Activated naive CD8-positive, alpha-beta T cell treated with anti-CD3 and anti-CD28 coated beads, Interleukin-2, amount 10 ng/mL, durations not matched to agents 7 days and 5 days (primary cell): Measurements from ENCODE around the gene TUBA3D. TPM values are rescaled to one million over a fixed set of nuclear protein-coding genes. Genes with fewer than 3 reads are reported as not detected.
"Not testable (repeated sequence)": the region's sequence is repeated elsewhere in the genome, so short reads cannot be mapped to it uniquely, and the experiment has no call there.

ENCODE experiments used
- ATAC-seq: fragments of 150-1000 bp; cut with Tn5 transposase; one replicate; pipeline ENCODE4 v1.10.0; 2021; ENCODE audit warnings: low read depth, moderate library complexity
- POLR2A ChIA-PET: fragments of 350-600 bp; sonication (Branson Sonifier 250); formaldehyde crosslinking; loops from one replicate; lab custom pipeline; 2021; ENCODE audit warnings: antibody characterized with exemption; lab: Charles Lee
- DNase-seq: peaks from one replicate; pipeline ENCODE4 v3.0.0; 2021
- H3K27ac Mint-ChIP-seq: one replicate; pipeline ENCODE4 v1.8.0; 2022; ENCODE audit warnings: mild to moderate bottlenecking, mixed read lengths
- H3K27me3 Mint-ChIP-seq: one replicate; pipeline ENCODE4 v1.8.0; 2022; ENCODE audit warnings: mild to moderate bottlenecking, moderate library complexity, mixed read lengths
- H3K36me3 Mint-ChIP-seq: one replicate; pipeline ENCODE4 v1.8.0; 2021; ENCODE audit warnings: mild to moderate bottlenecking, mixed read lengths
- H3K4me1 Mint-ChIP-seq: one replicate; pipeline ENCODE4 v1.8.0; 2021; ENCODE audit warnings: mixed read lengths
- H3K4me3 Mint-ChIP-seq: one replicate; pipeline ENCODE4 v1.8.0; 2022; ENCODE audit warnings: mild to moderate bottlenecking, moderate library complexity, mixed read lengths
- H3K9me3 Mint-ChIP-seq: one replicate; pipeline ENCODE4 v1.8.0; 2021; ENCODE audit warnings: mixed read lengths
- total RNA-seq, 2 experiments: library from RNA; stranded (reverse); gene quantifications; one replicate each; pipeline ENCODE4 v1.2.3, GENCODE V29; 2021

The TUBA3D gene
- total RNA-seq, 2 experiments from 2014 or later = not detected

GRCh38 chr2:131511969-131512870 lies 36.3 kb downstream of the TUBA3D start:
- H3K9me3 Mint-ChIP-seq, H3K36me3 Mint-ChIP-seq, H3K27me3 Mint-ChIP-seq, ATAC-seq, DNase-seq, POLR2A ChIA-PET, H3K4me3 Mint-ChIP-seq: not testable (repeated sequence)
- H3K27ac Mint-ChIP-seq = peak overlapping the region; percentile 45
- H3K4me1 Mint-ChIP-seq = peaks cover 12% of the 10 kb centered on the region

DNA sequence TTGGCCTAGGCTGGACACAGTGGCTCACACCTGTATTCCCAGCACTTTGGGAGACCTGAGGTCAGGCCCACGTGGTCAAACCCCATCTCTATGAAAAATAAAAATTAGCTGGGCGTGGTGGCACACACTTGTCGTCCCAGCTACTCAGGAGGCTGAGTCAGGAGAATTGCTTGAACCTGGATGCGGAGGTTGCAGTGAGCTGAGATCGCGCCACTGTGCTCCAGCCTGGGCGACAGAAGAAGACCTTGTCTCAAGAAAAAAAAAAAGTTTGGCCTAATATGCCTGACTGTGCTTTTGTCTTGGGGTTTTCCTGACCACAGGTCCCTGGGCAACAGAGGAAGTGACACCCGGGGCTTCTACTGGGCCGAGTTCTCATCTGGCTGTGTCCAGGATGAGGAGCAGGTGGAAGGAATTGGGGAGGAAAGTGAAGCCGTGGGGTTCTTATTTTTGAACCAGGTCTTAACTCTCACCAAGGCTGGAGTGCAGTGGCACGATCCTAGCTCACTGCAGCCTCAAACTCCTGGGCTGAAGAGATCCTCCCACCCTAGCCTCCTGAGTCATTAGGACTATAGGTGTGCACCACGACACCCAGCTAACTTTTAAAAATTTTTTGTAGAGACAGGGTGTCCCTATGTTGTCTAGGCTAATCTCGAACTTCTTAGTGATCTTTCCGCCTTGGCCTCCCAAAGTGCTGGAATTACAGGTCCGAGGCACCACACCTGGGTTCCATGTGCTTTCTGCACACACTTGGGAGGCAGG lies 38.7 kb downstream of the TUBA3D start:
- H3K4me3 Mint-ChIP-seq, H3K36me3 Mint-ChIP-seq, H3K9me3 Mint-ChIP-seq, H3K27me3 Mint-ChIP-seq, DNase-seq, ATAC-seq, POLR2A ChIA-PET: not testable (repeated sequence)
- H3K4me1 Mint-ChIP-seq = peaks cover 12% of the 10 kb centered on the region
- H3K27ac Mint-ChIP-seq = peak overlapping the region; percentile 65

GRCh38 chr2:131515235-131515634 lies 39.3 kb downstream of the TUBA3D start:
- H3K27me3 Mint-ChIP-seq, H3K27ac Mint-ChIP-seq, DNase-seq, H3K9me3 Mint-ChIP-seq, ATAC-seq, H3K4me3 Mint-ChIP-seq, H3K36me3 Mint-ChIP-seq, POLR2A ChIA-PET: not testable (repeated sequence)
- peaks cover 12% of the 10 kb centered on the region for H3K4me1 Mint-ChIP-seq

GRCh38 chr2:131516011-131516410 lies 40.1 kb downstream of the TUBA3D start:
- H3K27ac Mint-ChIP-seq = no peak overlapping the region
- no peak overlapping the region for H3K4me3 Mint-ChIP-seq
- no peak for ATAC-seq
- H3K4me1 Mint-ChIP-seq = peaks cover 12% of the 10 kb centered on the region
- DNase-seq = no peak
- no peaks in the 10 kb centered on the region for H3K9me3 Mint-ChIP-seq
- POLR2A ChIA-PET = no interaction called here
- no peaks in the 10 kb centered on the region for H3K27me3 Mint-ChIP-seq
- peaks cover 9% of the 10 kb centered on the region for H3K36me3 Mint-ChIP-seq

DNA sequence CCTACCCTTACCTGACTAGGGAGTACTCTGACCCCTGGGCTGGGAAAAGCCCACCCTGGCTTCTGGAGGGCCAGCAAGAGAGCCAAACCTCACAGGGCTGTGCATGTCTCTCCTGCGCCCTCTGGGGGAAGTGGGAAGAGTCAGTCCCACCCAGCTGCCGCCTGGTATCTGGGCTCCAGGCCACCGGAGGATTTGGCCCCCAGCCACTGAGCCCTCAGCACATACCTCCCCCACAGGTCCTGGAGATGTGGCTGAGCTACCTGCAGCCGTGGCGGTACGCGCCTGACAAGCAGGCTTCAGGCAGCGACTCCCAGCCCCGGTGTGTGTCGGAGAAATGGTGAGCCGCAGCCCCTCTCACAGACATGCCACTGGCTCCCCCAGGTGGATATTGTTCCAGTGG lies 40.7 kb downstream of the TUBA3D start:
- POLR2A ChIA-PET, DNase-seq, H3K36me3 Mint-ChIP-seq, ATAC-seq, H3K4me3 Mint-ChIP-seq, H3K9me3 Mint-ChIP-seq, H3K27ac Mint-ChIP-seq, H3K27me3 Mint-ChIP-seq: not testable (repeated sequence)
- H3K4me1 Mint-ChIP-seq = peaks cover 12% of the 10 kb centered on the region

- ATAC-seq (no peak), DNase-seq (no peak)
- H3K27ac Mint-ChIP-seq = no peak overlapping the region
- no peak overlapping the region for H3K4me3 Mint-ChIP-seq
- POLR2A ChIA-PET = no interaction called here
- no peaks in the 10 kb centered on the region for H3K9me3 Mint-ChIP-seq
- H3K27me3 Mint-ChIP-seq = no peaks in the 10 kb centered on the region
- H3K4me1 Mint-ChIP-seq = peaks cover 12% of the 10 kb centered on the region
- H3K36me3 Mint-ChIP-seq = peaks cover 11% of the 10 kb centered on the region
Measured at GRCh38 chr2:131517106-131517831, 41.4 kb downstream of the TUBA3D start.

DNA sequence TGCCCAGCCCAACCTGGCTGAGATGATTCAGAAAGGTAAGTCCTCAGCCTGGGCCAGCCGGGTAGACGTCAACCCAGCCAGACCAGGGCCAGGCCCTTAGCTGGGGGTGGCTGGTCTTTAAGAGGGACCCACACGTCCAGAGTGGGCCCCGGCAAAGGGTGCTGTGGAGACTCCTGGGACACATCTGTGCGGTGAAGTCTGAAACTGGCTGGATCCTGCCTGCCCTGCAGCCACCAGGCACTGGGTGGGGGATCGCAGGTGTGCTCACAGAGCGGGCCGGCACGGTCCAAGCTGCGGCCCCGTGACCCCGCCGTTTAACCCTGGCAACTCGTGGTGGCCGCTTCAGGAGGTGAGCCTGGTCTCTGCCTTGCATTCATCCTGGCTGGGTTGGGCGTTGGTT lies 41.9 kb downstream of the TUBA3D start:
- POLR2A ChIA-PET = not testable (repeated sequence)

DNA sequence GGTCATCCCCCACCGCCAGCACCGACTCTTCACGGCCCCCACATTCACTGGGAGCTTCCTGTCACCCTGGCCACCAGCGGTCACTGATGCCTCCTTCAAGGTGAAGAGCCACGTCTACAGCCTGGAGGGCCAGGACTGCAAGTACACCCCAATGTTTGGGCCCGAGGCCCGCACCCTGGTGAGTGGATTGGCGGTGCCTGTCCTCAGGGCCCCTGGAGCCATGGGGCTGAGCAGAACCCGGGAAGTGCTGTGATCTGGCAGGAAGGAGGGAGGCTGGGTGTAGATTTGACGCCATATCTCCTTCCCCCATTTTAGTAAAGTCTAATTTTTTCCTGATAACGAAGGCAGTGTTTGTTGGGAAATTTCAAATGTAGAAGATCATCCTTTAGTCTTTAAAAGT lies 42.6 kb downstream of the TUBA3D start:
- H3K4me1 Mint-ChIP-seq, H3K27ac Mint-ChIP-seq, DNase-seq, H3K27me3 Mint-ChIP-seq, H3K4me3 Mint-ChIP-seq, H3K9me3 Mint-ChIP-seq, POLR2A ChIA-PET, H3K36me3 Mint-ChIP-seq, ATAC-seq: not testable (repeated sequence)

More for the DNA sequence above, 41.9 kb downstream of the TUBA3D start:
- not testable (repeated sequence) for DNase-seq, ATAC-seq, H3K36me3 Mint-ChIP-seq, H3K27me3 Mint-ChIP-seq, H3K4me1 Mint-ChIP-seq, H3K9me3 Mint-ChIP-seq, H3K4me3 Mint-ChIP-seq, H3K27ac Mint-ChIP-seq

GRCh38 chr2:131519466-131519865 lies 43.5 kb downstream of the TUBA3D start:
- POLR2A ChIA-PET = no interaction called here

DNA sequence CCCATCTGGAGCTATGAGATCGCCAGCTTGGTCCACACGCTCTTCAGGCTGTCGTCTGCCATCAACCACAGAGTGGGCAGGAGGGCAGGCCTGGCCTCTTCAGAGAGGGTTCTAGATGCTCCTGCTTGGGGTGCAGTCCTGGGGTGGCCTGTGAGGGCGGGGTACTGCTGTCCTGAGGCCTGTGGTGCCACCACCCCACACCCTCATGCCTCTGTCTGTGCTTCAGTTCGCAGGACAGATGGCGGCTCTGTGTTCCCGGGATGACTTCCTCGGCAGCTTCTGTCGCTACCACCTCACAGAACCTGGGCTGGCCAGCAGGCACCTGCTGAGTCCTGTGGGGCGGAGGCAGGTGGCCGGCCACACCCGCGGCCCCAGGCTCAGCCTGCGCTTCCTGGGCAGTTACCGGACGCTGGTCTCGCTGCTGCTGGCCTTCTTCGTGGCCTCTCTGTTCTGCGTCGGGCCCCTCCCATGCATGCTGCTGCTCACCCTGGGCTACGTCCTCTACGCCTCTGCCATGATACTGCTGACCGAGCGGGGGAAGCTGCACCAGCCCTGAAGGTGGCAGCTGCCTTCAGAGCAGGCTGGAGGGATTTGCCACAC lies 44.1 kb downstream of the TUBA3D start:
- H3K9me3 Mint-ChIP-seq, DNase-seq, H3K4me1 Mint-ChIP-seq, H3K4me3 Mint-ChIP-seq, H3K27ac Mint-ChIP-seq, ATAC-seq, H3K36me3 Mint-ChIP-seq, H3K27me3 Mint-ChIP-seq, POLR2A ChIA-PET: not testable (repeated sequence)

More at GRCh38 chr2:131519466-131519865, 43.5 kb downstream of the TUBA3D start:
- Mint-ChIP-seq H3K4me1 (peaks cover 2% of the 10 kb centered on the region), H3K4me3 (no peak overlapping the region), H3K27me3 (no peaks in the 10 kb centered on the region), H3K27ac (no peak overlapping the region), H3K36me3 (peaks cover 10% of the 10 kb centered on the region), H3K9me3 (no peaks in the 10 kb centered on the region)
- no peak for ATAC-seq
- no peak for DNase-seq

DNA sequence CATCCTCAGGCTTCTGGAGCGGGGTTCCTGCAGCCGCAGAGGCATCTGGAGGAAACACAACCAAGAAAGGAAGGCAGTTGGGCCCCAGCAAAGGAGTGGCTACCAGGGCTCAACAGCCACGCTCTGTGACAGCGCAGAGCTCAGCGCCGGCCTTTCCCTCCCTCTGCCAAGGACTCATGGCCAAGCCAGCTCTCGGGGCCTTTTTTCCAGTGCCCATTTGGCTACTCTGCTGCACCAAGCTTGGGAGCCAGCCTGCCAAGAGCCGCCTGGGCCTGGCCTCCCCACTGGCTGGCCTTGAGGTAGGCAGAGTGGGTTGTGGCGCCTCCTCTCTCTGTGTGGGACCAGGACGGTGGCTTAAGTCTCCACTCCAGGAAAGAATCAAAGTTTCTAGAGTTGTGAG lies 44.6 kb downstream of the TUBA3D start:
- no peak overlapping the region for H3K27ac Mint-ChIP-seq
- H3K4me3 Mint-ChIP-seq = no peak overlapping the region
- ATAC-seq = no peak
- DNase-seq = no peak
- H3K9me3 Mint-ChIP-seq = no peaks in the 10 kb centered on the region
- no peaks in the 10 kb centered on the region for H3K4me1 Mint-ChIP-seq
- peaks cover 10% of the 10 kb centered on the region for H3K36me3 Mint-ChIP-seq
- POLR2A ChIA-PET = no interaction called here
- peaks cover 2% of the 10 kb centered on the region for H3K27me3 Mint-ChIP-seq

- DNase-seq, ATAC-seq, H3K9me3 Mint-ChIP-seq, H3K36me3 Mint-ChIP-seq, H3K27me3 Mint-ChIP-seq, H3K27ac Mint-ChIP-seq, POLR2A ChIA-PET, H3K4me1 Mint-ChIP-seq, H3K4me3 Mint-ChIP-seq: not testable (repeated sequence)
Measured at GRCh38 chr2:131521524-131521923, 45.6 kb downstream of the TUBA3D start.
